H54 (cell line): ENCODE data around the gene KRT33B.

ENCODE experiments used
- DNase-seq: peaks from one replicate; pipeline ENCODE4 v3.0.0; 2011; ENCODE audit warnings: low spot score, mixed read lengths; ENCODE audit not compliant: insufficient read length
- FAIRE-seq: peaks from 3 replicates; lab custom pipeline; 2011; peaks lifted over from hg19 to GRCh38; lab: Jason Lieb, UNC
- POLR2A ChIP-seq: IDR thresholded peaks from 2 replicates; pipeline ENCODE4 v1.6.1; 2011; ENCODE audit warnings: low read depth, mild to moderate bottlenecking, low read length

KRT33B gene

DNA sequence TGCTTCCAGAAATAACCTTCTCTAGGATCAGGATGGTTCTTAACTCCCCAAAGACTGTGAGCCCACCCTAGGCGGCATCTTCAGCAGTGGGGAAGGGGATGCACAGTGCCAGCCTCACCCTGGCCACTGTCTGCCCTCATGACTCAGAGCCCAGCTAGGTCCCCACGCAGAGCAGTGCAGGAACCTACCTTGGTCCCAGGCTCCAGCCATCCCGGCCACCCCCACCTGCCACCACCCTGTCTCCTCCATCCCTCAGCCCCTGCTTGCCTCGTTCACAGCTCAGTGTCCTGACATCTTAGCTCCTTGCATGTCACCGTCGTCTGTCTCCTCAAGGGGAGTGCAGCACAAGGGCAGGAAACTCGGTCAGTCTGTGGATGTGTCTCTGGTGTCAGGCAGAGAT lies 38.0 kb downstream of the KRT33B start:
- no peak for DNase-seq
- FAIRE-seq, result no peak
- no peak for TF ChIP-seq POLR2A

DNA sequence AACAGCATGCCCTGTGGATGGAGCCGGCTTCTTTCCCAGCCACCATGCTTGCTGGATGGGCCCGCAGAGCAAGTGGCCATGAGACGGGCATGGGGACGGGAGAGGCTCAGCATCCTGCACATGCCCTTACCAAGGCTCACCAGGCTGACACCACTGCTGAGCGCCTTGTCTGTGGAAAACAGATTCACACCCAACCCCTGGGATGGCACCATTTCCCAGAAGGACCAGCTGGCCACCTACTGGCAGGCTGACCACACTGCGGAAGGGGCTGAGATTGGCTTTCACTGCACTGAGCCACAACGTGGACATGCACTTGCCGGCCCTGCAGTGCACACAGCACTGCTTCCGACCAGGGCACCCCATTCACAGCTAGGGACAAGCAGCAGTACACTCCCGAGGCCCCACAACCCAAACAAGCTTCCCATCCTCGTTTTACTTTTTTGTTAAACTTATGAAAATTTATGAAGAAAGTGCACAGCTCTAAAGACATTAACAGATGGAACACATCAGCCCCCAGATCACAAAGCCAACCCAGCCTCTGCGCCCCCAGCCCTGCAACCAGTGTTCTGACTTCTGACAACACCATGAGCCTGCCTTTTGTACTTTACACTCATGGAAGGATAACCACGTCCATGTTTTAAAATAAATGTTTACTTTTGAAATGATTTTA lies 40.2 kb downstream of the KRT33B start:
- no peak for TF ChIP-seq POLR2A
- FAIRE-seq (no peak), DNase-seq (peak; percentile 62)

DNA sequence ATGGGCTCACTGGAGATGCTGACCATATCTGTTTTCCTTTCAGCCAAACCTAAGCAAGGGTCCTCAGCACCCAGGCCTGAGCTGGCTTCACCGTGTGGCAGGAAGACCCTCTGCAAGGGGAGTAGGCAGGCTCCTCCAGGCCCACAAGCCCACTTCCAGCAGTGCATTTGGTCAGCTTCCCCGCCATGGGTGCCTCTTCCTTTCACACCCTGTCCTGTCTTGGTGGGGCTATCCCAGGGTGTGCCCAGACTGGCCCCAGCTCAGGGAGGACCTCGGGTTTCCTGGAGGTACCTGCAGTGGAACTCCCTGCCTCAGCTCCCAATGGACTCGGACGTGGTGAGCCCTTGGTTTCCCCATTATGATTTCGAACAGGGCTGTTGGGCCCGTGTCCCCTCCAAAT lies 41.4 kb downstream of the KRT33B start:
- TF ChIP-seq POLR2A, result no peak
- DNase-seq, result no peak
- FAIRE-seq, result no peak

DNA sequence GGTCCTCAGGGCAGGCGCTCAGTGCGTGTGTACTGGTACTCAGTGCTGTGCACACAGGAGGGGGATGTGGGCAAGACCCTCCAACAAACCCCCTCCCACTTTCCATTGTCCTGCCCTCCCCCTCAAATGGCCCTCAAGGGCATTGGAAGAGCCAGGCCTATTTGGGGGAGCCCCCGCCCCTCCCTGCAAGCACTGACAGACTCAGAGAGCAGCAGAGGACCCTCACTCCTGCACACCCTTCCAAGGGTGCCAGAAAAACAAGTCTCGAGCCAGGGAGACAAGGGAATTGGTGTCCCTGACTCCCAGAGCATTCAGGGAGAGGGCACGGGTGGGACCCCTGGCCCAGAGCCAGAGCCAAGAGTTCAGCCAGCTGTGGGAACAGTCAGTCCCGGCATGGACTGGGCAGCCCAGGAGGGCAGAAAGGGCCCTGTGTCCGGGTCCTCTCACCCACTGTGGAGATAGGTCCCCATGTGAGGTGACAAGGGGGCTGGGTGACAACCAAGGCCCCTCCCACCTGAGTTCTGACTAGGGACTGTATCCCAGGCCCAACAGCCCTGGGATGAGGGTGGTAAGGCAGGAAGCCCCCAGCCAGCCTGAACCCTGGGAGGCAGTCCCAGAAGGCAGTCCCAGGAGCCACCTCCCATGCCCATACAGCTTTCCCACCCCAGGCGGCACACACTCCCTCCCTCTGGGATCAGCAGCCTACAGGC lies 42.0 kb downstream of the KRT33B start:
- FAIRE-seq (no peak), DNase-seq (no peak)
- TF ChIP-seq POLR2A, result no peak

DNA sequence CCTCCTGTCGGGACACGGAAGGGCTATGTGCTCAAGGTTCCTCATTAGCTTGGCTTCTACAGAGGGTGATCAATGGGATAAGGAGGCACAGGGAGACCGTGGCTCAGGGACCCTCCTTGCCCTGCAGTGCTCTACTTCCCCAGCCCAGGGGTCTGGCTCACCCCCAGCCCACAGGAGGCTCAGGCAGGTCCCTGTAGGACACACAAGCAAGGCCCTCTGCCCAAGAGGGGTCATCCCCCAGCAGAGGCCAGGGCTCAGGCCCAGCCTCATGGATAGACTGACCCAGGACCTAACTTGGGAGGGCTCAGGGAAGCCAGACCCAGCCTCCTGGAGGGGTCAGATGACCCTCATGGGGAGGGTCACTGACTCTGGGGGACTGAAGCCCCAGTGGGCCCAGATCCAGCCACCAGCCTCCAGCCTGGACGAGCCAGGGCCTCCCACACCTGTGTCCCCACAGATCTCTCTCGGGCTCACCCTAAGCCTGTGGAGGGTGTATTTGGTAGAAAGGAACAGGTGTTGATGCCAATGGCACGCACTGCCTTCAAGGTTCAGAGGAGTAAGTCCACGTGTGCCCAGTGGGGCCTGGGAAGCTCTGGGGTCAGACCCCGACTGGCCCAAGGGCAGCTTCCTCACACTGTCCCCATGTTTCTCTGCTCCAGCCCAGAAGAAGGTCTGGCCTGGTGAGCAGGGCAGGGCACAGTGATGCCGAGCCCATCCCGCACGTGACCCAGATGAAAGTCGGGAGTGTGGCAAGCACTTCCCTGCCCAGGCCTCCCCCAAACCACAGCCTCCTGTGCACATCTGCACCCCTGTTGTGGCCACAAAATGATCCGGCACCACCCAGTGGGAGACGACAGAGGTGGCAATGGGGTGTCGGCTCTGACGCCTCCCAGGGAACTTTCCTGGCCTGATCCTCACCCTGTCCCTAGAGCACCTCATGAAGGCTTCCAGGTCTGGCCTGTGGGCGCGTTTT lies 43.2 kb downstream of the KRT33B start:
- FAIRE-seq (no peak), DNase-seq (no peak)
- TF ChIP-seq POLR2A, result no peak

DNA sequence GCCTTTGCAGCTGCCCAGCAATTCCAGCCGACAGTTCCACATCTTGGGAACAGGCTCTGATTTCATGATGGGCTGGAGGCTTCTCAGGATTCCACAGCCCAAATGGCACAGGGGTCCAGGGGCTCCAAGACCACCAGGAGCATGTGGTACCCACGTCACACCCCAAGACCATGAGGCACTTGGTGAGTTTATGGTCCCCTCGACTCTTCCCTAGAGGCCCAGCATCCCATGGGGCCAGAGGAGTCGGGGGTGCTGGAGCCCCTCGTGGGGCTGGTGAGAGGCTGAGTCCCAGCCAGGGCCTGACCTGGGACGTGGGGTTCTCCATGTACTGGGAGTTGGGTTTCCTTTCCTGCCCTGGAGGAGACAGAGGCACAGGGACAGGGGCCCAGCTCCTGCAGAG lies 44.0 kb downstream of the KRT33B start:
- no peak for FAIRE-seq
- DNase-seq, result no peak
- TF ChIP-seq POLR2A, result no peak

DNA sequence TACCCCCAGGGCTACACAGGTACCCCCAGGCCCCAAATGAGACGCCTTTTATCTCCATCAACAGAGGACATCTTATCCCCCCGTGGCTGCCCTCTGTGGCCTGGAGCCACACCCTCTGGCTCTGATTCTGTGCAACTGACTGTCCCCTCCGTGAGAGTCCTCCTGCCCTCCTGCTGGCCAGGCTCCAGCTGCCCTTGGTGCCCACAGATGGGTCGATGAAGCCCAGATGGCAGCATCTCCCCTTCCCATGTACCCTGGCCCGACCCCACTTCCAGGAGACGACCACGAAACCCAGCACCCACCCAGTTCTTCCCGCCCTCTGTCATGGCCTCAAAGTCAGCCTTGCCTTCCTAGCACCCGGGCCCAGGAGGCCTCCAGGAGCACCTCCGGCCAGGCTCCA lies 44.5 kb downstream of the KRT33B start:
- DNase-seq, result no peak
- no peak for FAIRE-seq
- no peak for TF ChIP-seq POLR2A

DNA sequence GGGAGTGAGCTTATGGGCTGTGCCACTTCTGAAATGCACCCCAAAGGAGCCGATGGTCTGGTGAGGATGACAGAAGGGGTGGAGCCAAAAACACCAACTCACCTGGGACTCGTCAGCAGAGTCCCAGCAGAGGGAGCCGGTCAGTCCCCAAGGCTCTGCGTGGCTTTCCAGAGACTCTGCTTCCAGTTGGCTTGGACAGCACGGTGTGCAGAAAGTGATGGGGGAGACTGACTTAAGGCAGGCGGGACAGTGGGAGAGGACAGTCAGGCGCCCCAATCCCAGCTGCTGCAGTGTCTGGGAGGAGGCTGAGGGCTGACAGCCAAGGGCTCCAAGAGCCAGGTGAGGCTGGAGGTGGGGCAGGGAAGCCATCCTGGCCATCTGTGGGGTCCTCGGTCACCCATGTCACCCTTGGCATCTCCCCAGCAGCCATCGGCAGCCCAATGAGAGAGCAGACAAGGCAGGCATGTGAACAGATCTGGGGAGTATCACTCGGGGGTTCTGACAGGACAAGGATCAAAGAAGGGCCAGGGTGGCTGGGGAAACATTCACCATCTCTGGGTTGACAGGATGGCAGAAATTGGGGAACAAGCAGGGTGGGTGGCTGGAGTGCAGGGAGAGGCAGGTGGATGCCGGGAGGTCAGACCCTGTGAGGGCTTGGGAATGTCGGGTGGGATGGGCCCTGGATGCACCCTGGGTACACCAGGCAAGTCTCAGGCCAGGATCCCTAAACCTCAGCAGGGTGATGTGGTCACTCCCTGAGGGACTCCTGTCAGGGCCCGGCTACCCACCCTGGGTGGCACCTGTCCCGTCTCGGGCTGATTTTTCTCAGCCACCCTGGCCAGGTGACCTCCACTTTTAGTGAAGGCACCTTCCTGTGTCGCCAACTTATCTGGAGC lies 45.2 kb downstream of the KRT33B start:
- FAIRE-seq (no peak), DNase-seq (no peak)

DNA sequence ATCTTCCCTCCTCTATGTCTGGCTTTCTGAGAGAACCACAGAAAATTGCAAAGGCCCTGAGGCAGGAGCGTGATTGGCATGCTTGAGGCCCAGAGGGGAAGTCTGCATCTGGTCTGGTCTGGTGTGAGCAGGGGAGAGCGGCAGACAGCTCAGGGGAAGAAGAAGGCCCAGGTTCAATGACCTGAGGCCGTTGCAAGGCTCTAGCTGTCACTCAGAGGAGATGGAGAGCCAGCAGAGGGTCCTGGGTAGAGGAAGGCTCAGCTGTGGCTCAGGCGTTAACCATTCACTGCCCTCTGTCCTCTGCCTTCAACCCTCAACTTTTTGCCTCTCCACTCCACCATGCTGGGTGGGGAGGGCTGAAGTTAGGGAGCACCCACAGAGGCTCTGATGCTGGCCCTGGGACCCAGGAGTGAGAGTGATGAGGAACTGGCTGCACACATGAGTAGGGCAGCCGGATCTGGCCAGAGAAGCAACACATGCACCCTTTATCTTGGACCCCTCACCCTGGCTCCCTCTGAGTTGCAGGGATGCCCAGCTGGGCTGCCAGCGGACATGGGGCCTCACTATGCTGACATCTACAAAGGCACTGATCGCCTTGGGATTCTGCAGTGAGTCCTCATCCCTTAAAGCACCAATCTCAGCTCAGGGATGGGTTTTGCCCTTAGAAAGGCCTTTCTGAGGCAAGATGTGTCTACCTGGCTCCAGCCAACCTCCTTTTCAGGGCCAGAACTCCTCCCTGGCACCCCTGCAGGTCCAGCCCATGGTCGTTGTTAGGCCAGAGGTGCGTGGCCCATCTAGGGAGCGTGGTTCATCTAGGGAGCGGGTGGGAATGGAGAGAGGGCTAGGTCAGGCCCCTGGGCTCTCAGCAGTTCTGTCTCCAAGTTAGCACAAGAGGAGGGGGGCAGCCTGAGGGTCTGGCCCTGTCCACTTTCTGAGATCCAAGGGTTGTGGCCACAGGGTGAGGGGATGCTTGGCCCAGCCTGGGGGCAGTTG lies 46.4 kb downstream of the KRT33B start:
- FAIRE-seq, result no peak
- TF ChIP-seq POLR2A, result no peak
- DNase-seq, result no peak

More for the DNA sequence above, 45.2 kb downstream of the KRT33B start:
- no peak for TF ChIP-seq POLR2A

DNA sequence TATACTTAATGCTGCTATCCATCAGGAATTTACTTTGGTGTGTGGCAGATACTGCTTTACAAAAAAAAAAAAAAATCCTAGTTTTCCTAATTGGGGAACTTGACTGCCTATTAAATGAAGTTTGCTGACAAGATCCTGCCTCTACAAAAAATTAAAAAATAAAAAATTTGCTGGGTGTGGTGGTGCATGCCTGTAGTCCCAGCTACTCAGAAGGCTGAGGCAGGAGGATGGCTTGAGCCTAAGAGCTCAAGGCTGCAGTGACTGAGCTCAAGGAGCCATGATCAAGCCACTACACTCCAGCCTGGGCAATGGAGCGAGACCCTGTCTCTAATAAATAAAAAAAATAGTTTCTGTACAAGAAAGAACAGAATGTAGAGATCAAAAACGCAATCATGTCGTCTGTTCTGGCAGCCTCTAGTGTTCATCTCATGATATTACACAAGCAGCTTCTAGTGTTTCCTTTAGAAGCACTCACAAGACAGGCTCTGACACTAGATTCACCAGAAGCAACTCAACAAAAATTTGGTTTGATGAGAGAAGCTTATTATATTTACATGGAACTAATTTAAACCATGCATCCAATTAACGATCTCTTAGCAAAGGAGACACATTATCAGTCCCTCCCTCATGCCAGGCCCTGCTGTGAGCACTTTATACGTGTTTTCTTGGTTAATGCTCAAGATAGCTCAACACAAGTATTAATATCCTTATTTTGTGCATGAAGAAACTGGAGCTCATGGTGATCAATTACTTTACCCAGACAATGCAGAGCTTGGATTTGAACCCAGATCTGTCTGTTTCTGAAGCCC lies 47.3 kb downstream of the KRT33B start:
- peak; percentile 32 for DNase-seq
- peak; percentile 20 for FAIRE-seq
- TF ChIP-seq POLR2A, result no peak

DNA sequence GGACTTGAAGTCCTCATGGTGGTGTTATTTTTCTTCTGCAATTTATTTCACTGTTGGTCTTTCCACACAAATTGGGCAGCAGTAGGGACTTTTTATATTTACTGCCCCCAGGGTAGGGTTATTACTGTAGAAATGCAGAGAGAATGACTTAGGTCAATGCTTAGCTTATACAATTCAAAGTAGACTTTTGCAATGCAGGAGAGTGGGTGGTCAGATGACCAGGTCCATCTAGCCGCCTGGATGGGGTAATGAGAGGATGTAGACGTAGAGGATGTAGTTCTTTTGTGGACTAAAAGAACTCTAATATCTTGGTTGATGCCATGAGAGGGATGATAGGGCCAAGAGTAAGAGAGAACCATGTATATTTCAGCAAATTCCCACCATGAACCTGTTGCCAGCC lies 51.4 kb downstream of the KRT33B start:
- DNase-seq (no peak), FAIRE-seq (no peak)
- no peak for TF ChIP-seq POLR2A
